ENCODE measurements around the gene OSBP. TPM values are rescaled to one million over a fixed set of nuclear protein-coding genes. Genes with fewer than 3 reads are reported as not detected.

Gene OSBP
- total and polyA plus RNA-seq, 5 experiments from 2014 or later = 19.5 to 50.5 (median 34.8) TPM

Small RNA genes within 50 kb of the gene (microRNA-seq; reads per million reads assigned to microRNA genes)
- gene MIR3162 (ENCODE audit: borderline microRNAs expressed) = not detected

Other genes with a start within 250 kb of the OSBP start
- gene OR5A2, start 189.4 kb downstream of the OSBP start, total RNA-seq = not detected
- not detected for gene OR5A2, start 189.4 kb downstream of the OSBP start, polyA plus RNA-seq
- not detected for gene OR5A1, start 179.3 kb downstream of the OSBP start, total RNA-seq
- gene OR5A1, start 179.3 kb downstream of the OSBP start, polyA plus RNA-seq = not detected
- not detected for gene OR4D6, start 158.8 kb downstream of the OSBP start, total RNA-seq
- gene OR4D6, start 158.8 kb downstream of the OSBP start, polyA plus RNA-seq = not detected
- gene OR4D10, start 142.5 kb downstream of the OSBP start, total RNA-seq = not detected
- not detected for gene OR4D10, start 142.5 kb downstream of the OSBP start, polyA plus RNA-seq
- gene OR4D11, start 112.2 kb downstream of the OSBP start, total RNA-seq = not detected
- gene OR4D11, start 112.2 kb downstream of the OSBP start, polyA plus RNA-seq = not detected
- gene OR4D9, start 104.2 kb downstream of the OSBP start, total RNA-seq = not detected
- not detected for gene OR4D9, start 104.2 kb downstream of the OSBP start, polyA plus RNA-seq
- gene PATL1, start 53.3 kb upstream of the OSBP start, total RNA-seq = 10 to 100 TPM; 40.5 to 40.7 TPM
- gene PATL1, start 53.3 kb upstream of the OSBP start, polyA plus RNA-seq = 1 to 10 TPM; 3.2 to 8.2 (median 3.8) TPM
- not detected for gene OR10V1, start 98.1 kb upstream of the OSBP start, total RNA-seq
- gene OR10V1, start 98.1 kb upstream of the OSBP start, polyA plus RNA-seq = not detected
- gene STX3, start 139.6 kb upstream of the OSBP start, total RNA-seq = 10 to 100 TPM; 10.3 to 11.2 TPM
- 1 to 10 TPM; 2.8 to 3.6 (median 3.0) TPM for gene STX3, start 139.6 kb upstream of the OSBP start, polyA plus RNA-seq
- gene MRPL16, start 195.0 kb upstream of the OSBP start, total RNA-seq = 10 to 100 TPM; 44.4 to 45.2 TPM
- gene MRPL16, start 195.0 kb upstream of the OSBP start, polyA plus RNA-seq = 10 to 100 TPM; 68.4 to 93.0 (median 92.8) TPM
- gene CBLIF, start 229.7 kb upstream of the OSBP start, total RNA-seq = not detected
- not detected for gene CBLIF, start 229.7 kb upstream of the OSBP start, polyA plus RNA-seq

All from naive thymus-derived CD8-positive, alpha-beta T cell (primary cell).